HCT116 (cell line): ENCODE measurements around the gene SAMD4A. TPM values are rescaled to one million over a fixed set of nuclear protein-coding genes. Genes with fewer than 3 reads are reported as not detected.

Experiments
- ATAC-seq: fragments of 200-7000 bp; cut with Tn5 transposase; 2 replicates; pipeline ENCODE4 v1.9.1; 2020; ENCODE audit warnings: mild to moderate bottlenecking, moderate library complexity
- BruUV-seq: library from RNA; stranded (reverse); fragments of 400-500 nt; replicated peaks from 2 replicates; lab custom pipeline; 2021; lab: Mats Ljungman, UMichigan
- CTCF ChIA-PET: fragments of 300-600 bp; sonication (Branson Sonifier 250); formaldehyde crosslinking; loops from one replicate; lab custom pipeline; 2021; ENCODE audit warnings: antibody characterized with exemption; lab: Charles Lee
- POLR2A ChIA-PET: fragments of 300-600, 350-600 bp; sonication (Branson Sonifier 250); formaldehyde crosslinking; loops from one replicate; lab custom pipeline; 2021; ENCODE audit warnings: antibody characterized with exemption; lab: Charles Lee
- RAD21 ChIA-PET, 2 experiments: fragments of 300-600 bp; sonication (Branson Sonifier 250); formaldehyde crosslinking; loops; one replicate each; lab custom pipeline; 2023; ENCODE audit warnings: low total read pairs in 2 of 2; ENCODE audit not compliant: uncharacterized antibody in 2 of 2, unreplicated experiment in 2 of 2, low non-redundant PET in 1 of 2; lab: Charles Lee
- DNase-seq: peaks from one replicate; pipeline ENCODE4 v3.0.0-alpha.2; 2010; ENCODE audit warnings: low read depth, low spot score
- H2AFZ ChIP-seq: fragments of 200-600 bp; shearing (Covaris generic), sonication (generic); 2 replicates; pipeline ENCODE4 v1.6.1; 2017; ENCODE audit warnings: low read depth, mixed run types, mixed read lengths, antibody characterized with exemption, low read length; ENCODE audit not compliant: poor library complexity, severe bottlenecking
- H3K27ac ChIP-seq: 2 replicates; pipeline ENCODE4 v1.5.1; 2012; ENCODE audit warnings: low read depth, low read length
- H3K27me3 ChIP-seq: fragments of 200-600 bp; sonication (generic); 2 replicates; pipeline ENCODE4 v1.6.1; 2016; ENCODE audit warnings: mixed run types, low read length, mixed read lengths; ENCODE audit not compliant: insufficient read depth
- H3K36me3 ChIP-seq, 2 experiments: fragments of 200-500 bp in 1 of 2; fragments of 200-600 bp in 1 of 2; sonication (Bioruptor generic) in 1 of 2; sonication (generic) in 1 of 2; 2 replicates each; pipeline versions ENCODE4 v1.5.1 to v1.6.1; 2014 to 2016; ENCODE audit warnings: low read length in 2 of 2, inconsistent platforms in 1 of 2, mixed read lengths in 1 of 2, mixed run types in 1 of 2; ENCODE audit not compliant: insufficient read depth in 2 of 2, control insufficient read depth in 1 of 2
- H3K4me1 ChIP-seq, 2 experiments: fragments of 200-600 bp in 1 of 2; sonication (generic) in 1 of 2; 2 replicates each; pipeline versions ENCODE4 v1.5.1 to v1.6.1; 2012 to 2017; ENCODE audit warnings: low read length in 2 of 2, inconsistent platforms in 1 of 2, mild to moderate bottlenecking in 1 of 2, mixed read lengths in 1 of 2, mixed run types in 1 of 2, moderate library complexity in 1 of 2; ENCODE audit not compliant: insufficient read depth in 2 of 2, control insufficient read depth in 1 of 2
- H3K4me2 ChIP-seq: fragments of 200-600 bp; sonication (generic); 2 replicates; pipeline ENCODE4 v1.6.1; 2017; ENCODE audit warnings: mixed run types, low read length, mixed read lengths
- H3K4me3 ChIP-seq, 2 experiments: fragments of 200-600 bp in 1 of 2; sonication (generic) in 1 of 2; replicated peaks in 1 of 2; 2 replicates each; pipeline ENCODE4 v1.5.1; 2011 to 2016; ENCODE audit warnings: low read length in 2 of 2, control low read depth in 1 of 2, low read depth in 1 of 2, mild to moderate bottlenecking in 1 of 2, mixed read lengths in 1 of 2, mixed run types in 1 of 2
- H3K79me2 ChIP-seq: fragments of 200-600 bp; sonication (generic); 2 replicates; pipeline ENCODE4 v1.6.1; 2017; ENCODE audit warnings: mild to moderate bottlenecking, mixed run types, low read length, moderate library complexity, mixed read lengths; ENCODE audit not compliant: insufficient read depth
- H3K9ac ChIP-seq: fragments of 200-600 bp; sonication (generic); 2 replicates; pipeline ENCODE4 v1.6.1; 2016; ENCODE audit warnings: low read length, mixed read lengths
- H3K9me2 ChIP-seq: fragments of 200-600 bp; sonication (generic), shearing (Covaris generic); 2 replicates; pipeline ENCODE4 v1.6.1; 2017; ENCODE audit warnings: mixed run types, mild to moderate bottlenecking, moderate library complexity; ENCODE audit not compliant: insufficient read depth
- H3K9me3 ChIP-seq, 2 experiments: fragments of 200-500 bp in 1 of 2; fragments of 200-600 bp in 1 of 2; sonication (Bioruptor generic) in 1 of 2; sonication (generic) in 1 of 2; 2 replicates each; pipeline ENCODE4 v1.6.1; 2014 to 2017; ENCODE audit warnings: low read length in 2 of 2, mixed read lengths in 2 of 2, inconsistent platforms in 1 of 2, low read depth in 1 of 2, mild to moderate bottlenecking in 1 of 2, mixed run types in 1 of 2, moderate library complexity in 1 of 2; ENCODE audit not compliant: control insufficient read depth in 1 of 2, insufficient read depth in 1 of 2
- H4K20me1 ChIP-seq: fragments of 200-600 bp; sonication (generic), shearing (Covaris generic); 2 replicates; pipeline ENCODE4 v1.6.1; 2017; ENCODE audit warnings: mixed run types, mild to moderate bottlenecking, moderate library complexity; ENCODE audit not compliant: insufficient read depth
- ATF3 ChIP-seq: IDR thresholded peaks from 2 replicates; pipeline ENCODE4 v1.6.1; 2012
- CBX3 ChIP-seq: IDR thresholded peaks from 2 replicates; pipeline ENCODE4 v1.6.1; 2012; ENCODE audit warnings: low read depth
- CEBPB ChIP-seq: IDR thresholded peaks from 2 replicates; pipeline ENCODE4 v1.6.1; 2012; ENCODE audit warnings: low read depth
- EGR1 ChIP-seq: IDR thresholded peaks from 2 replicates; pipeline ENCODE4 v1.6.1; 2012; ENCODE audit warnings: low read depth
- ELF1 ChIP-seq: IDR thresholded peaks from 2 replicates; pipeline ENCODE4 v1.6.1; 2012; ENCODE audit warnings: low read depth, borderline replicate concordance
- EZH2 ChIP-seq: fragments of 200-600 bp; sonication (generic); IDR thresholded peaks from 2 replicates; pipeline ENCODE4 v1.6.1; 2017; ENCODE audit warnings: antibody characterized with exemption, mixed run types
- EZH2phosphoT487 ChIP-seq: fragments of 200-600 bp; IDR thresholded peaks from 2 replicates; pipeline ENCODE4 v1.6.1; 2018; ENCODE audit warnings: antibody characterized with exemption, borderline replicate concordance
- FOSL1 ChIP-seq: IDR thresholded peaks from 2 replicates; pipeline ENCODE4 v1.6.1; 2012; ENCODE audit warnings: low read depth
- JUND ChIP-seq: IDR thresholded peaks from 2 replicates; pipeline ENCODE4 v1.6.1; 2012
- MAX ChIP-seq: IDR thresholded peaks from 2 replicates; pipeline ENCODE4 v1.6.1; 2012
- POLR2A ChIP-seq: IDR thresholded peaks from 2 replicates; pipeline ENCODE4 v1.7.0; 2011; ENCODE audit warnings: borderline replicate concordance; ENCODE audit not compliant: insufficient read depth, insufficient read length; ENCODE audit errors: extremely low read depth
- POLR2AphosphoS5 ChIP-seq: IDR thresholded peaks from 2 replicates; pipeline ENCODE4 v1.6.1; 2011; ENCODE audit warnings: mild to moderate bottlenecking, low read depth, low read length, moderate library complexity
- RAD21 ChIP-seq: IDR thresholded peaks from 2 replicates; pipeline ENCODE4 v1.6.1; 2012; ENCODE audit warnings: low read depth, mild to moderate bottlenecking
- REST ChIP-seq: IDR thresholded peaks from 2 replicates; pipeline ENCODE4 v1.6.1; 2012; ENCODE audit warnings: low read depth
- SIN3A ChIP-seq: IDR thresholded peaks from 2 replicates; pipeline ENCODE4 v1.6.1; 2012; ENCODE audit warnings: low read depth
- SRF ChIP-seq: IDR thresholded peaks from 2 replicates; pipeline ENCODE4 v1.6.1; 2012; ENCODE audit warnings: low read depth
- TCF7L2 ChIP-seq: IDR thresholded peaks from 2 replicates; pipeline ENCODE4 v1.7.0; 2011; ENCODE audit warnings: borderline replicate concordance, inconsistent platforms; ENCODE audit not compliant: insufficient read depth, insufficient read length; ENCODE audit errors: extremely low read depth
- ZFX ChIP-seq: fragments of 450-650 bp; IDR thresholded peaks from 2 replicates; pipeline ENCODE4 v1.6.1; 2017
- ZNF274 ChIP-seq: fragments of 200-500 bp; sonication (Bioruptor generic); IDR thresholded peaks from 2 replicates; pipeline ENCODE4 v1.6.1; 2014; ENCODE audit warnings: mild to moderate bottlenecking, low read depth, low read length, inconsistent platforms
- intact Hi-C: fragments of 100-400 bp; cut with micrococcal nuclease; formaldehyde crosslinking; loops from 2 replicates; pipeline ENCODE4 v1.10.0; 2022
- total RNA-seq: library from RNA; stranded (reverse); gene quantifications from one replicate; pipeline ENCODE4 v1.2.1, GENCODE V29; 2021; ENCODE audit not compliant: unreplicated experiment

SAMD4A gene
- total RNA-seq, 1 experiment from 2014 or later = 9.0 TPM

- H4K20me1 ChIP-seq = no peaks in the 10 kb centered on the region
- RAD21 ChIA-PET = no interaction called here
- TF ChIP-seq EZH2 (no peak), ZFX (no peak), SIN3A (no peak), EZH2phosphoT487 (no peak), CBX3 (no peak), REST (no peak), POLR2AphosphoS5 (no peak), TCF7L2 (no peak), JUND (no peak), SRF (no peak), ATF3 (no peak), MAX (no peak), FOSL1 (no peak), POLR2A (no peak), CEBPB (no peak), RAD21 (no peak), ELF1 (no peak), ZNF274 (no peak), EGR1 (no peak)
- TF ChIP-seq, all 23 proteins: peak for 0
- no peak overlapping the region for H3K4me3 ChIP-seq
- no TSS peak for BruUV-seq
- H3K36me3 ChIP-seq = no peaks in the 10 kb centered on the region
- H3K4me2 ChIP-seq = no peak overlapping the region
- ChIA-PET CTCF (no interaction called here), POLR2A (no interaction called here)
- H3K9me3 ChIP-seq = no peaks in the 10 kb centered on the region
- DNase-seq (no peak), ATAC-seq (0 out of 2 replicates have a peak, but pooled peaks have one; percentile 32)
- no peaks in the 10 kb centered on the region for H3K9me2 ChIP-seq
- no peak overlapping the region for H3K9ac ChIP-seq
- no peak overlapping the region for H2AFZ ChIP-seq
- no peaks in the 10 kb centered on the region for H3K79me2 ChIP-seq
- intact Hi-C loops = no loop called here
- no peaks in the 10 kb centered on the region for H3K4me1 ChIP-seq
- H3K27ac ChIP-seq = no peak overlapping the region
- H3K27me3 ChIP-seq = no peaks in the 10 kb centered on the region
Measured at GRCh38 chr14:54787261-54787660, 220.3 kb downstream of the SAMD4A start.
